HG02981 (cell line): ENCODE results near the gene CACNA2D3.

Experiments used
- ATAC-seq: cut with Tn5 transposase; IDR thresholded peaks from one replicate; pipeline ENCODE4 v1.9.1; 2021; ENCODE audit warnings: mild to moderate bottlenecking, moderate library complexity; ENCODE audit not compliant: unreplicated experiment

Gene CACNA2D3

GRCh38 chr3:54713031-54713430, 590.7 kb downstream of the CACNA2D3 start:
- ATAC-seq, result no peak

DNA sequence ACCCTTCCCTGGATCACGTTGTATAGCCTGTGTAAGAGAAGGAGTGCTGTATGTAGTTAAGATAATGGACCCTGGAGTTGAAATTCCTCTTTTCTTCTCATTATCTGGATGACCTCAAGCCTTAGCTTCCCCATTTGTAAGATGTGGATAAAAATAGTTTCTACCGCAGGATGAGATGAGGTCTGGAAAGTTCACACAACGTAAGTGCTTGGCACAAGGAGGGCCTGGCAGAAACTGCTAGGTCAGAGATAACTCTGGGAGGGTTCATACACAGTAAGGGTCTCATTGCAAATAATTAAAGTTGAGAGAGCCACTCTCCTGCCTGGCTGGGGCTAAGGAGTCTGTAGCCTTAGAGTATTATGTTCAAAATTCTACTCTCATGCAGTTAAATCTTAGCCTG, 591.1 kb downstream of the CACNA2D3 start:
- ATAC-seq, result no peak

DNA sequence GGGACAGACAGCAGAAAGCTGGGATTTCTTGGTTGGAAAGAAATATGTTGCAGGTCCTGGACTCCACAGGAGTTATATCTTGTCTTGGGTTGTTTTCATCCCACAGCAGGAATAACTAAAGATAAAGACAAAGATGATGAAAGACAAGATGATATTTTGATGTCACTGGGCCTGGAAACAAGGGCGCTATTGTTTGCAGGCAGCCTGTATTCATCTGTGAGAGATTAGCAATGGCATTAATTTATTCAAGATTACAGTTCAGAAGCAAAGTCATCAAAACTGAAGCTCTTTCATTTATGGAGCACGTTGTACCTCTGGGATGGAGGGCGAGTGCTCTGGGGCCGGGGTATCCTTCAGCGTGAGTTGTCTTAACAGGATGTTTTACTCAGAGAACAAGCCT, 591.7 kb downstream of the CACNA2D3 start:
- no peak for ATAC-seq

DNA sequence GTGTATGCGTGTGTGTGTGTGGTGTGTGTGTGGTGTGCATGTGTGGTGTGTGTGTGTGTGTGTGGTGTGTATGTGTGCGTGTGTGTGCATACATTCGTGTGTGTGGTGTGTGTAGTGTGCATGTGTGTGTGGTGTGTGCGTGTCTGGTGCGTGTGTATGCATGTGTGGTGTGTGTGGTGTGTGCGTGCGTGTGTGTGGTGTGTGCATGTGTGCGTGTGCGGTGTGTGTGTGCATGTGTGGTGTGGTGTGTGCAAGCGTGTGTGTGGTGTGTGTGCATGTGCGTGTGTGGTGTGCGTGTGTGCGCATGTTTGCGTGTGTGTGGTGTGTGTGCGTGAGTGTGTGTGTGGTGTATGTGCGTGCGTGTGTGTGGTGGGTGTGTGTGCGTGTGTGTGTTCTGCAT, 595.2 kb downstream of the CACNA2D3 start:
- no peak for ATAC-seq

GRCh38 chr3:54719914-54720313, 597.6 kb downstream of the CACNA2D3 start:
- ATAC-seq, result no peak

DNA sequence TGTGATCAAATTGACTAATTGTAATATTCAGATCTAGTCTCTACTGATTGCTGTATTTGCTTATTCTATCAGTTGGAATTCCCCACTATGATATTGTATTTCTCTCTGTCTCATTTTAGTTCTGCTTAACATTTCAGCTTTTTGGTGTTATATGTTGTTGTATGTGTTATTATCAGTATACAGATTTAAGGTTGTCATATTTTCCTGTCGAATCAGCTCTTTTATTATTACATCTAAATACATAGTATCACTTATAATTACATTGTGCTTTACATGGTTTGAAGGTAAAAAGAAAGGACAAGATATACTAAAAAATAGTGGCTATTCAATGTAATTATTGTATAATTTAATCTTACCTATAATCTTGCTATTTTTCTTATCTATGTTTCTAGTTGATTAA, 598.3 kb downstream of the CACNA2D3 start:
- ATAC-seq, result no peak

- no peak for ATAC-seq
Observed at GRCh38 chr3:54731732-54732445, 609.5 kb downstream of the CACNA2D3 start.

DNA sequence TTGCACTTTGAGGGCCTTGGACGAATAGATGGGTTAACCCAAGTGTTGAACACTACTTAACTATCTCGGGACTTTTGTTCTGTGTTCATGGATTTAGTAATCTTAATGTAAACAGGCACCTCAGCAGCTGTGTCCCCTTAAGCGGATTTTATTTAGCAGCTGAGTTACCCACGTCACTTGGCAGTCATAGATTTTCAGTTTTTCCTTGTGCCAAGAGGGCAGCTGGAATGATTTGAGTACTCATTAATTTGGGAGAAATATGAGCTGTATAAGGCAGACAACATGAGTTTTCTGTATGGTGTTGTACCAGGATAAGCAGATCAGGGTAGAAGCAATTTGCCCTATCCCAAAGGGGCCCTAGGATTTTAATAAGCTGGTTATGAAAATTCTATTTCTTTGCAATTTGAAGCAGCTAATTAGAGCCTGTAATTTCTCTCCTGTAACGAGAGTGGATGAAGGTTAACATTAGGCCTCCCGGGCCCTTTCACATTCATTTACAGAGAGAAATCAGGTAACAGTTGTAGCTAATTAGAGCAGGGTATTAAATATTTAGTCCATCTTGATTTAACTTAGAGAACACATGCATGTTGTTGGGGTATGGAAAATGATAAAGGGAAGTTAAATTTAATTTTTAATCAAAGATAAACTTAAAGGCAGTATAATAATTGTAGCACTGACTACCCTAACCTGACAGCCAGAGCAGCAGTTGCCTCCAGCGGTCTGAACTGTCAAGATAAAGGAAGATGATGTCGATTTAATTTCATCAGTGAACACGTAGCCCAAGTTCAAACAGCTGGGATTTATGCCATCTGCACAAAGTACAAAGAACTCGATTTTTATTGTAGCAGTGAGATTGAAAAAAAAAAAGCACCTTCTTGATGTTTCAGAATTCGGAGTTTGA, 611.0 kb downstream of the CACNA2D3 start:
- no peak for ATAC-seq

DNA sequence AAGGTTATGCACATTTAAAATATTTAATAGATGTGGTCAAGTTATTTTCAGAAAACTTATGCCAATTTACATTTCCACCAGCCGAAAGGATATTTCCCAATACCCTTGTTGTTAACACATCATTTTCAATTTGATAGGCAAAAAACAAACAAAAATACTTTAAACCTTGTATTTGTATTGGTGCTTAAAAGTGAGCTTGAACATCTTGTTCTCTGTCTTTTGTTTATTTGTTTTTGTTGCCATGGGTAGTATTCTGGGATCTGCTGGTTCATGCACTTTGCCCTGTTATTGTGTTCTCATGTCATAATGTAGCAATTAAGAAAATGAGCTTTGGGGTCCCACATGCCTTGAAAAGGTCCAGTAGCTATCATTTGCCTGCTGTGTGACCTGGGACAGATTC, 614.1 kb downstream of the CACNA2D3 start:
- ATAC-seq, result no peak

DNA sequence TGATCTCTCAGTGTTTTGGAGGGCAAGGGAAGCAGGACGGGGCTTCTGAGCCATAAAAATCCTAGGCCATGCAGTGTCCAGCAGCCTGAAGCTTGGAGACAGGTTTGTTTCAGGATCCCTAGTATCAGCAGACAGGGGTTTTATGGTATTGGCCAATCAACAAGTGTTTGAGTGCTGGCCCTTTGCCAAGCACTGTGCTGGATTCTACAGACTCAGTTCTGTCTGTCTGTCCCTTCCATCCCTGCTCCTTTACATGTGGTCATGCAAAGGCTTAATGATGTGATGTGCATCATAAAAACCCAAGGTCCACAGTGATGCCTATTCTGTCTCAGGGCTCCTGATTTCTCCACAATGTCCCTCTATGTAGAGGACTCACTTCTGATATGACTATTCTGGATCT, 621.4 kb downstream of the CACNA2D3 start:
- no peak for ATAC-seq

GRCh38 chr3:54744291-54744690, 621.9 kb downstream of the CACNA2D3 start:
- ATAC-seq, result no peak

DNA sequence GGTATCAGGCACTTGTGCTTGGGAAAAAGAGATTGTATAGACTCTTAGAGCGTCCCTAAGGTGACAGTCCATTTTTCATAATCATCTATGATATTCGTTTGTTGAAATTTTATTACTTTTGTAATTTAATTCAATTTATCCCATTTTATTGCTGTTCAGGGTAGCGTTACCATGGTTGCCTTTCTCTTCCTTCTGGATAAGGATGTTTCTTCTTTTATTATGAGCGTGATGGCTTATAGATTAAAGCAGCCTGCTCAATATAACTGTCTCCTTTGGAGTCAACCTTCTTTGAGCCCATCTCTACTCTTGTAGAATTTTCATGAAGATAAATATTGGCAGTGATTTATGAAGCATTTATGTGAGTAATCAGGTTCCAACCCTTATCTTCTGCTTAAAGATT, 623.5 kb downstream of the CACNA2D3 start:
- ATAC-seq, result no peak

- ATAC-seq, result no peak
Observed at GRCh38 chr3:54746722-54747121, 624.4 kb downstream of the CACNA2D3 start.

DNA sequence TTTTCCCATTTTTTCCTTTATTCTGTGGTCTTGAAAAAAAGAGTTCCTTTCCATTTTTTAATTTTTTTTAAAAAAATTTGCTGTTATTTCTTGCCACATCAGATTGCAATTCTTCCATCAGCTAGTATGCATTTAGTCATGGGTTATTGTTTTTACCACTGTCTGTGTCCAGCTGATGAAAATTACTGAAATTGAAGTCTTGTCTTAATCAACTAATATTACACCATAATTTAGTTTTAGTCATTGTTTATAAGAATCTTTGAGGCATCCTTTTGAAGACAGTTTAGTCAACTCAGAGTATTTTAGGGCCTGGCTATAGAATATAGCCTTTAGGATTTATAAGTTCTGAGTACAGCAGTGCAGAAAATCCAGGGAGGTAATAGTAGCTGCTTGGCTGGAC, 633.4 kb downstream of the CACNA2D3 start:
- no peak for ATAC-seq

- ATAC-seq, result no peak
Observed at GRCh38 chr3:54756330-54756731, 634.0 kb downstream of the CACNA2D3 start.

- no peak for ATAC-seq
Observed at GRCh38 chr3:54758461-54758860, 636.1 kb downstream of the CACNA2D3 start.

GRCh38 chr3:54759166-54759565, 636.8 kb downstream of the CACNA2D3 start:
- ATAC-seq, result no peak

- no peak for ATAC-seq
Observed at GRCh38 chr3:54760201-54760600, 637.8 kb downstream of the CACNA2D3 start.

DNA sequence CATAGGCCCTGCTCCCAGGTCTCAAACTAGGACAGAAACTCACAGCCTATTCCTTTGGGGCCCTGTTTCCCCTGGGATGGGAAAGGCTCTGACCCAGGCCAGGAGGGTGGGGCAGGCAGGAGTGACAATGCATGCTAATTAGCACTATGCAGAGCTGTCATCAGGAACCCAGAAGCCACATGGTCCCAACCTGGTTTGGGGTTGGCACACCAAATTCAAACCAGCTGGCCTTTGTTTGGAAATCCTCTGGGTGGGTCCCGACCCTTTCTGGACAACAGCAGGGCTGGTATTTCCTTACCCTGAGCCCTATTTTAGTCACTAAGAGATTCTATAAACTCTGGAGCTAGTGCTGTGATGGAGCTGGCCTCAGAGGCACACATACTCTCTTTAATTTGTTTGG, 639.3 kb downstream of the CACNA2D3 start:
- ATAC-seq, result no peak

DNA sequence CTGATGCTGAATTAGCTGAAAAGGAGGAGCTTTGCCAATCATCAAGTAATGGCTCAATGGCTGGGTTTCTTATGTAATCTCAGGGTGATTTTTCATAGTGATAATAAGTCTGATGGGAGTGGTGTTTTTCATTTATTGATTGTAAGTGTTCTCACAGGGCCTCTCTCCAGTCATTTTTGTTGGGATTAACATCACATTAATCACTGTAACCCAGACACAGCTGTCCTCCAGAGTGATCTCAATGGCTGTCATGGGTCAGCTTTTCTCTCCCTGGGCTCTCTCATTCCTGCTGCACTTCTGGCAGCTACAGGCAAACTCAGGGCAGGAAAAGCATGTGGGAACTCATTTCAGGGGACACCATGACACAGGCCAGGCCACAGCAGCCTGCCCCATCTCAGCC, 642.6 kb downstream of the CACNA2D3 start:
- no peak for ATAC-seq

- no peak for ATAC-seq
Observed at GRCh38 chr3:54771050-54771449, 648.7 kb downstream of the CACNA2D3 start.

DNA sequence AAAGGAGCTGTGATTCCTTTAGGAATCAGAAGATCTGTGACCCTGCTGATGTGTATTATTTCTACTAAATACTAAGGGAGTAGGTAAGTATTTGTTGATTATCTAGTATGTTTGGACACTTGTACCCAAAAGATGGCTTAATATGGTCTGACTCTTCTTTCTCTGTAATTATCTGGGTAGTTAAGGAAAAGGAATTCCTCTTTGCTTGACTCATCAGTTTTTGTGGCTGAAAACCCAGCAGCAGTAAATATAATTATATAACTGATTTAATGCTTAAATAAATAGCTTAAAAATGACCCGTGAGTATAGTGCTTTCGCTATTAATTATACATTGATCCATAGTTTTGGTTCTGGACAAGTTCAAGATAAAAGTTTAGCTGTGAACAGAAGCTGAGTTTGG, 649.7 kb downstream of the CACNA2D3 start:
- no peak for ATAC-seq
